ENCODE results near the gene RREB1. TPM values are rescaled to one million over a fixed set of nuclear protein-coding genes. Genes with fewer than 3 reads are reported as not detected.

Gene RREB1
- polyA plus RNA-seq, 1 experiment, result 2.6 TPM

DNA sequence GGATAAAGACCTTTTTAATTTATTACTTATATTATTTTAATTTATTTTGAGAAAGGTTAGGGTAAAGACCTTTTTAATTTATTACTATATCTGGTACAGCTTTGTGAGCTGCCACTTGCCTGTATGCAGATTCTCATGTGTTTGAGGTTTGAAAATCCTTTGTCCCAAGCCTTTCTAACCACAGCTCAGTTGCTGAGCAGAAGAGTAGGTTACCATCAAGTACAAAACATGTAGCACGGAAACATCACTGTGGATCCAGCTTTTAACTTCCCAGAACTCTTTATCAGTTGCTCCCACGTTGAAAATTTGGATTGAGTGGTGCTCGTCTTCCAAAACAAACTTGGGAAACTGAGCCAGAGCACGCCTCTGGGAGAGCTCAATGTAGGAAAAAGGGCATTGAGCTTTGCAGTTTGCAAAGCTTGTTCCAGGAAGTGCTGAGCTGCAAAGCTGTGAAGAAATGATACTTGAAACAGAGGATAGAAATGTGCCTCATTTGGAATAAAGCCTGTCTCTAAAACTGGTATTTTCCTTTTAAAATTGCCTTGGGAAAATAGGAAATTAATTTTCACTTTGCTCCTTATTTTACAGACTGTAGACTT, 89.0 kb downstream of the RREB1 start:
- H3K27me3 ChIP-seq (ENCODE audit: control insufficient read depth, insufficient read depth, low read length), result no peaks in the 10 kb centered on the region
- no peak overlapping the region for H3K27ac ChIP-seq (ENCODE audit: low read depth, low read length)
- no peak for DNase-seq (ENCODE audit: low read depth, low spot score)
- H3K4me3 ChIP-seq (ENCODE audit: low read depth, low read length), result no peak overlapping the region
- CTCF ChIA-PET, result no interaction called here
- TF ChIP-seq, protein P1, sequence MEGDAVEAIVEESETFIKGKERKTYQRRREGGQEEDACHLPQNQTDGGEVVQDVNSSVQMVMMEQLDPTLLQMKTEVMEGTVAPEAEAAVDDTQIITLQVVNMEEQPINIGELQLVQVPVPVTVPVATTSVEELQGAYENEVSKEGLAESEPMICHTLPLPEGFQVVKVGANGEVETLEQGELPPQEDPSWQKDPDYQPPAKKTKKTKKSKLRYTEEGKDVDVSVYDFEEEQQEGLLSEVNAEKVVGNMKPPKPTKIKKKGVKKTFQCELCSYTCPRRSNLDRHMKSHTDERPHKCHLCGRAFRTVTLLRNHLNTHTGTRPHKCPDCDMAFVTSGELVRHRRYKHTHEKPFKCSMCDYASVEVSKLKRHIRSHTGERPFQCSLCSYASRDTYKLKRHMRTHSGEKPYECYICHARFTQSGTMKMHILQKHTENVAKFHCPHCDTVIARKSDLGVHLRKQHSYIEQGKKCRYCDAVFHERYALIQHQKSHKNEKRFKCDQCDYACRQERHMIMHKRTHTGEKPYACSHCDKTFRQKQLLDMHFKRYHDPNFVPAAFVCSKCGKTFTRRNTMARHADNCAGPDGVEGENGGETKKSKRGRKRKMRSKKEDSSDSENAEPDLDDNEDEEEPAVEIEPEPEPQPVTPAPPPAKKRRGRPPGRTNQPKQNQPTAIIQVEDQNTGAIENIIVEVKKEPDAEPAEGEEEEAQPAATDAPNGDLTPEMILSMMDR (IDR thresholded peaks at IDR 0.05; ENCODE audit: low read depth, low read length), result no peak
- POLR2A ChIA-PET, result no interaction called here
- H3K9me3 ChIP-seq (ENCODE audit: control insufficient read depth, insufficient read depth, low read length), result no peaks in the 10 kb centered on the region

DNA sequence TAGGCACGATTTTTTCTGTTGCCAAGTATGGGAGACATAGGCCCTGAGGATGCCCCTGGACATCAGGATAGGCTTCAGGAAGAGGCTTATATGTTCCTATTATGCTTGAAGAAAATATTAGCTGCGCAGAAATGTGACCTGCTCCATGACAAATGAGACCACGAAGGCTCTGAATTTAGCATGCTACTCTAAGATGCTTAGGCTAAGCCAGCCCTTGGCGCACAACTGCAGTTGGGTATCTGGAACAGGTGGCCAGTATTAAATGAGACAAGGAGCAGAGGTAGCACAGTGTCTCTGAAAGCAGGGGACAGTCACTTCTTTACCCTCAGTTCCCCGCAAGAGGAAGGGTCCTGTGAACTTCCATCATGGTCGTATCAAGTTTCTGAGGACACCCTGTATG, 90.0 kb downstream of the RREB1 start:
- Histone ChIP-seq H3K27ac (ENCODE audit: low read depth, low read length) (no peak overlapping the region), H3K9me3 (ENCODE audit: control insufficient read depth, insufficient read depth, low read length) (no peaks in the 10 kb centered on the region), H3K4me3 (ENCODE audit: low read depth, low read length) (no peak overlapping the region), H3K27me3 (ENCODE audit: control insufficient read depth, insufficient read depth, low read length) (no peaks in the 10 kb centered on the region)
- no peak for DNase-seq (ENCODE audit: low read depth, low spot score)
- CTCF ChIA-PET, result no interaction called here
- POLR2A ChIA-PET, result no interaction called here
- TF ChIP-seq, protein P1 (IDR thresholded peaks at IDR 0.05; ENCODE audit: low read depth, low read length), result no peak

DNA sequence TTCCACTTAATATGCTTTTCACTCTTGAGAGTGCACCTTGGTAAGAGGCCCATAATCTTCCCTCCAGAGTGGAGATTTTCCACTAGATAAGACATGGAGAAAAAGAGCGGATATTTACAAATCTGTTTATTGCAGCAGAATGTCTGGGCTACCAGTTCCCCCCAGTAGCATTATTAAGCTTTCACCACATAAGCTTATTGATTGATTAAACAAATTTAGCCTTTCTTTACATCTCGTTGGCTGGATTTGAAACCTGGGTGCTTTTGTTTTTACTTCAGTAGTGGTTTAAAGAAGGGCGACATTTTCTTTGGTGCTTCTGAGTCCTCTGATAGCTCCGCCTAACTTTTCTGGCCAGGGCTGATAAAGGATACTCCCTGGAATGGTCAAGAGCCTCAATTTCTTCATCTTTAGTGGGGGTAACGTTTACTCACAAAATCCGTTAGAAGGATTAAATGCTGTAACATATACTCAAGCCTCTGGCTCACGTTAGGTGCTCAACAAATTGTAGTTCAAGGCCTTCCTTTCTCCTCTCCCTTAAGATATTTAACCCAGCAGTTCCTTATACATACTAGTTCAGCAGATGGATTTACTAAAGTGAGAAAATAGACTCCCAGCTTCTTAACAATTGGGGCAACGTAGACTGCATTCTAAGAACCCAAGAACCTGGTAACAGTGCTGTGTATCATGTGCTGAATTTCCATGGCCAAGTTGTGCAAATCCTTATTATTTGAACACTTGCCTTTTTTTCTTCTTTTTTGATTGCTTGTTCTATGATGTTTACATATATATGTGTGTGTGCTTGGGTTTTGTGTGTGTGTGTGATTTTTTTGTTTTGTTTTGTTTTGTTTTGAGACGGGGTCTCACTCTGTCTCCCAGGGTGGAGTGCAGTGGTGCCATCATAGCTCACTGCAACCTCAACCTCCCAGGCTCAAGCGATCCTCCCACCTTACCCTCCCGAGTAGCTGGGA, 91.4 kb downstream of the RREB1 start:
- TF ChIP-seq, protein P1 (IDR thresholded peaks at IDR 0.05; ENCODE audit: low read depth, low read length), result no peak
- no peak for DNase-seq (ENCODE audit: low read depth, low spot score)
- ChIA-PET POLR2A (interaction anchor here (0.6 kb wide), 1 partner anchor 90 kb away, joined by 3 read pairs; no protein-coding TSS in a partner anchor), CTCF (interaction anchor here (0.9 to 1.3 kb wide), 2 partner anchors 40 to 474 kb away, joined by 3 read pairs; no protein-coding TSS in a partner anchor)
- Histone ChIP-seq H3K27ac (ENCODE audit: low read depth, low read length) (no peak overlapping the region), H3K9me3 (ENCODE audit: control insufficient read depth, insufficient read depth, low read length) (no peaks in the 10 kb centered on the region), H3K27me3 (ENCODE audit: control insufficient read depth, insufficient read depth, low read length) (no peaks in the 10 kb centered on the region), H3K4me3 (ENCODE audit: low read depth, low read length) (no peak overlapping the region)

DNA sequence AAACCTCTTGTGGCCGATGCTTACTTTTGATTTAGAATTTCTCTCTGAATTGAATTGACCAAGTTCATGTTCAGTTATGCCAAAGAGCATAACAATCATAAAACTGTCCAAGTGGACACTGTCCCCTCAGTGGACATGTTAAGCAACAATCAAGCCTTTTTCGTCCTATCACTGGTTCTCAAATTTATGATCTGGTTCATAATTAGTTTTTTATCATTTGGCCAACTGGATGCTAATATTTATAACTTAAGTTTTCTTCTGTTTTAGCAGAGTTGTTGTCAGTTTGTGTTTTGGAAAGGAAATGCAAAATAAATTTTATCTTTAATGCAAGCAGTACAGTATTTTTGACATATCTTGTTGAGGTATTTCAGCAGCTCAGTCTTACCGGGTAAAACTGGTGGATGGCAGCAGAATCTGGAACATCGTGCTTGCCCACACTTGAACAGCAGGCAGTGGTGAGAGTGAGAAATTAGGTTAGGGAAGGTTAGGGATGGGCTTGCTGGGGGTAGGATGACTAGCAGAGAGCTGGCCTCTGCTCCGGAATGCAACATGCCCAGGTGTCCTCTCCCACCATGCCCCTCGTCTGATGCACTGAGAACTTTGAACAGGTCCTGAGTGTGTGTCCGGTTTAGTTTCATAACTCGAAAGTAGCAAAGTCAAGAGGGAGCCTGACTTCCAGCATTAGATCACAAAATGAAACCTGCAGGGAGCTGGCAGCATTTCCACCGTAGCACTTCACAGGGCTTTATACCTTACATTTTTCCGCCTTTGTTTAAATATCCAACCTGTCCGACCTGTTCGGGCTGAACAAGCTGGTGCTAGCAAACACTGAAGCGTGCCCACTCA, 93.1 kb downstream of the RREB1 start:
- no peak overlapping the region for H3K27ac ChIP-seq (ENCODE audit: low read depth, low read length)
- TF ChIP-seq, protein P1 (IDR thresholded peaks at IDR 0.05; ENCODE audit: low read depth, low read length), result no peak
- ChIA-PET CTCF (interaction anchor here (0.6 to 0.7 kb wide), 2 partner anchors 16 to 397 kb away, joined by 3 to 5 read pairs; no protein-coding TSS in a partner anchor), POLR2A (no interaction called here)
- no peaks in the 10 kb centered on the region for H3K9me3 ChIP-seq (ENCODE audit: control insufficient read depth, insufficient read depth, low read length)
- no peak for DNase-seq (ENCODE audit: low read depth, low spot score)
- no peak overlapping the region for H3K4me3 ChIP-seq (ENCODE audit: low read depth, low read length)
- no peaks in the 10 kb centered on the region for H3K27me3 ChIP-seq (ENCODE audit: control insufficient read depth, insufficient read depth, low read length)
